PFSK-1 (cell line): Measurements from ENCODE around the gene TAS2R39.

ENCODE experiments used
- FOXP2 ChIP-seq: optimal IDR thresholded peaks from 2 replicates; pipeline ENCODE3; 2011; ENCODE audit warnings: borderline replicate concordance, control low read depth, inconsistent platforms; ENCODE audit not compliant: insufficient read depth; ENCODE audit errors: extremely low read length, extremely low read depth
- POLR2AphosphoS5 ChIP-seq: IDR thresholded peaks from 2 replicates; pipeline ENCODE4 v1.6.1; 2012; ENCODE audit warnings: low read depth, mild to moderate bottlenecking, control low read depth, low read length, moderate library complexity
- SIN3A ChIP-seq: IDR thresholded peaks from 2 replicates; pipeline ENCODE4 v1.6.1; 2012; ENCODE audit warnings: mild to moderate bottlenecking, low read length, moderate library complexity, borderline replicate concordance; ENCODE audit not compliant: insufficient read depth
- TAF1 ChIP-seq: IDR thresholded peaks from 2 replicates; pipeline ENCODE4 v1.6.1; 2012; ENCODE audit warnings: low read length, control low read depth, borderline replicate concordance; ENCODE audit not compliant: insufficient read depth
- TF ChIP-seq, protein P1 (sequence below), 2 experiments: IDR thresholded peaks; 2 replicates each; pipeline versions ENCODE4 v1.6.1 to v1.8.0; 2011 to 2012; ENCODE audit warnings: low read depth in 2 of 2, low read length in 2 of 2, control low read depth in 1 of 2, inconsistent platforms in 1 of 2, mild to moderate bottlenecking in 1 of 2, moderate library complexity in 1 of 2; ENCODE audit not compliant: insufficient read depth in 1 of 2

TAS2R39 gene

DNA sequence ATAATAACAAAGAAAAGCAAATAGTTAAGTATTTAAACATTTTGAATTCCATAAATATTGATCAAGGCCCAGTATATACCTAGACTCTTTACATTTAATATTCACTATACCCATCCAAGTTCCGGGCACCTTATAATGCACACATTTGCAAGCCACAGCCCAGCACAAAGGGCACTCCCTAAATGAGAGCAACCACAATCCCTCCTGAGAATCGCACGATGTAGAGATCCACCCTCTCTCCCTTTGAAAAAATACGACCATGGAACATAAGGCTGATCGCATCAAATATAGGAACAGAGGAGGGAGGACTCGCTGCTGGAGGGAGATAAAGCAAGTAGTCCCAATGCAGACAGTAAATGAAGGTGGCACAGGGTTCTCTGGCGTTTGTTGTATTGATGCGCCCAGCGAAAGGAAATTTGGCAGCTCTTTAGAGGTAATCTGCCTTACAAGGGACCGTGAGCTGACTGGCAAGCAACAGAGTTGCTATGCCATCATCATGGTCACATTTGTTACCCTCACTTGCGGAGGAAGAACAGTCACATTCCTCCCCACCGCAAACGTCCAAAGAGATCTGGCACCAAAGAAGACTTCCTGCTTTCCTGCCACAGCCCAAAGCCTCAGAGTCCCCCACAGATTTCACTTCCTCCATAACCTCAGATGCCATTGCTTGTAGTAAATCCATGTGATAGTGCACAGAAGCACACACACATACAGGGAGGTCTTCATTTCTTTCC, 22.5 kb downstream of the TAS2R39 start:
- TF ChIP-seq POLR2AphosphoS5 (no peak), FOXP2 (no peak), TAF1 (no peak)

DNA sequence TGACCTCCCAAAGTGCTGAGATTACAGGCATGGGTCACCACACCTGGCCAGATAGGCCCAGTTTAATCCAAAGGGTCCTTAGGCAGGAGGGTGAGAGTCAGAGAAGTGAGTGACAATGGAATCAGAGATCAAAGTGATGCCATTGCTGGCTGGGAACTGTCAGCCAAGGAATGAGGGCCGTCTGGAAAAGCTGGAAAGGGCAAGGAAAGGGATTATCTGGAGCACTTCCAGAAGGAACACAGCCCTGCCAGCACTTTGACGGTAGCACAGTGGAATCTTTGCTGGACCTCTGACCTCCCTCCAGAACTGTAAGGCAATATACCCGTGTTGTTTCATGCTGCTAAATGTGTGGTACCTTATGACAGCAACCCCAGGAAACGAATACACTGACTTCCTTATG, 27.3 kb downstream of the TAS2R39 start:
- TF ChIP-seq SIN3A (no peak), FOXP2 (no peak), TAF1 (no peak), POLR2AphosphoS5 (no peak)
- TF ChIP-seq, protein P1, sequence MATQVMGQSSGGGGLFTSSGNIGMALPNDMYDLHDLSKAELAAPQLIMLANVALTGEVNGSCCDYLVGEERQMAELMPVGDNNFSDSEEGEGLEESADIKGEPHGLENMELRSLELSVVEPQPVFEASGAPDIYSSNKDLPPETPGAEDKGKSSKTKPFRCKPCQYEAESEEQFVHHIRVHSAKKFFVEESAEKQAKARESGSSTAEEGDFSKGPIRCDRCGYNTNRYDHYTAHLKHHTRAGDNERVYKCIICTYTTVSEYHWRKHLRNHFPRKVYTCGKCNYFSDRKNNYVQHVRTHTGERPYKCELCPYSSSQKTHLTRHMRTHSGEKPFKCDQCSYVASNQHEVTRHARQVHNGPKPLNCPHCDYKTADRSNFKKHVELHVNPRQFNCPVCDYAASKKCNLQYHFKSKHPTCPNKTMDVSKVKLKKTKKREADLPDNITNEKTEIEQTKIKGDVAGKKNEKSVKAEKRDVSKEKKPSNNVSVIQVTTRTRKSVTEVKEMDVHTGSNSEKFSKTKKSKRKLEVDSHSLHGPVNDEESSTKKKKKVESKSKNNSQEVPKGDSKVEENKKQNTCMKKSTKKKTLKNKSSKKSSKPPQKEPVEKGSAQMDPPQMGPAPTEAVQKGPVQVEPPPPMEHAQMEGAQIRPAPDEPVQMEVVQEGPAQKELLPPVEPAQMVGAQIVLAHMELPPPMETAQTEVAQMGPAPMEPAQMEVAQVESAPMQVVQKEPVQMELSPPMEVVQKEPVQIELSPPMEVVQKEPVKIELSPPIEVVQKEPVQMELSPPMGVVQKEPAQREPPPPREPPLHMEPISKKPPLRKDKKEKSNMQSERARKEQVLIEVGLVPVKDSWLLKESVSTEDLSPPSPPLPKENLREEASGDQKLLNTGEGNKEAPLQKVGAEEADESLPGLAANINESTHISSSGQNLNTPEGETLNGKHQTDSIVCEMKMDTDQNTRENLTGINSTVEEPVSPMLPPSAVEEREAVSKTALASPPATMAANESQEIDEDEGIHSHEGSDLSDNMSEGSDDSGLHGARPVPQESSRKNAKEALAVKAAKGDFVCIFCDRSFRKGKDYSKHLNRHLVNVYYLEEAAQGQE (IDR thresholded peaks at IDR 0.05; ENCODE audit: insufficient read depth in 1 of 2, low read depth in 2 of 2, low read length in 2 of 2) = no peak

DNA sequence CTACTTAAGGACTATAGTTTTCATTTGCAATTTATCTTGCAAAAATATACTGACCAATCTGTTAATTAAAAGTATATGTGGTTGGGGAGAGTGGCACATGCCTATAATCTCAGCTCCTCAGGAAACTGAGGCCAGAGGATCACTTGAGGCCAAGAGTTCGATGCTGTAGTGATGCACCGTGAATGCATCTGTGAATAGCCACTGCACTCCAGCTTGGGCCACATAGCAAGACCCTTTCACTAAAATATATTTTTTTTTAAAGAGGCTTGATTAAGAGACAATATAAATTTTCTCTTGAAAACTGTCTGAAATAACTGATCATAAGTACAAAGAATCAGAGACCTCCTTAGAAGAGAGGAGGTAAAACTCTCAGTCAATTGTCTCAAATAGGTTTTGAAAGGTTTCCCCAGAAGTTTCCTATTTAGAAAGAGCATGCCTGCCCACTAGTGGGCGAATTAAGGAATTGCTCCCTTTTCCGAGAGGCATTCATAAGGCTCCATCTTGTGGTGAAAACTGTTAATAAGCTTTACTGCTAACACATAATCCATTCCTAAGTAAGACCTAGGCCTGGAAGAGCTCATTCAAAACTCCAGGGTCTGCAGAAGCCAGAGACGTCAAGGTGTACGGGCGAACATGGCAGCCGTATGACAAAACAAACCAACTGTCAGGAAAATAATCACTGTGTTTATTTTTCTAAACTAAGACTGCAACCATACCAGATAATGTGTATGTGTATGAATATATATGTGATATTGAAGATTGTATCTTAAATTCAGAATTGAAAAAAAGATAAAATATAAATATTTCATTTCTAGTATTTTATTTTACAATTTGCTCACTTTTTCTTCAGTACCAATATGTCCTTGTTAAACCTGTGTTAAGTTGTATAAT, 31.8 kb downstream of the TAS2R39 start:
- TF ChIP-seq POLR2AphosphoS5 = no peak
- TF ChIP-seq FOXP2 = no peak
- TF ChIP-seq TAF1 = no peak
- TF ChIP-seq, protein P1 (IDR thresholded peaks at IDR 0.05; ENCODE audit: insufficient read depth in 1 of 2, low read depth in 2 of 2, low read length in 2 of 2) = no peak
- no peak for TF ChIP-seq SIN3A

DNA sequence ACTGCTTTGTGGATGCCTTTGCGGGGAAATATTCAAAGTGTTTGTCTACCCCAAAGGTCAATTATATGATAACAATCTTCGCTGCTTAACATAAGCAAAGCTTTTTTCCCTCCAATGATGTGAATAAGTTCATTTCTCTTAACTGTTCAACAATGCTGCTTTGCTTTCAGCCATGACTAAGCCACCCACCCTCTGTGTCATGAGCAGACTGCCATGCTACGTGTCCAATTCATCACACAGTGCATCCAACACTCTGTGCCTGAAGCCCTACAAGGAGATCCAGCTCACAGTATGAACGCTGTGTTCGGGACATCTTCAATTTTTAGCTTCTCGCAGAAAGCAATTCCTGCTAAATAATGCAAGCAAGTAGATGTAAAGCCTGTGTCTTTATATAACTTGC, 32.9 kb downstream of the TAS2R39 start:
- TF ChIP-seq POLR2AphosphoS5 (no peak), TAF1 (no peak), FOXP2 (no peak), SIN3A (no peak)
- TF ChIP-seq, protein P1 (IDR thresholded peaks at IDR 0.05; ENCODE audit: insufficient read depth in 1 of 2, low read depth in 2 of 2, low read length in 2 of 2) = no peak

DNA sequence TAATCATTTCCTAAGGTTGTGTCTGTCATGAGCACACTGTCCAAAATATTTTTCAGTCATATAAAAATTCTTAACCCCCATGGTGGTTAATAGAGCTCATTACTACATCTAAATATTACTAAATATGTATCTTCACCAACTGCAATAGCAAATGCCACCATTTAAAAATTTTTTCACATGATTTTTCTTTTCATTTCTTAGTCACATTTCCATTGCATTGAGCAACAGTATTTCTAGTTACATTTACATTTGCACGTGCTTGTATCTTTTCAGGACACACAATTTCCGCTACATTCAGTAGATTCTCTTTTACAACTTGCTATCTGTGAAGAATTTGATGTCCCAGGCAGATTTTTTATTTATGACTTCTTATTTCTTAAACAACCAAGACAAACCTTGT, 33.5 kb downstream of the TAS2R39 start:
- TF ChIP-seq FOXP2 = no peak
- TF ChIP-seq, protein P1 (IDR thresholded peaks at IDR 0.05; ENCODE audit: insufficient read depth in 1 of 2, low read depth in 2 of 2, low read length in 2 of 2) = no peak
- no peak for TF ChIP-seq SIN3A
- no peak for TF ChIP-seq POLR2AphosphoS5
- no peak for TF ChIP-seq TAF1
